ENCODE measurements around the gene C1orf87. TPM values are rescaled to one million over a fixed set of nuclear protein-coding genes. Genes with fewer than 3 reads are reported as not detected.

Gene C1orf87
- total RNA-seq, 1 donor = not detected

- TF ChIP-seq CTCF (IDR thresholded peaks at IDR 0.05; ENCODE audit: insufficient read depth, low read length) = no peak
- no peak overlapping the region for H3K4me3 ChIP-seq (ENCODE audit: low read depth, low read length)
- no peak for DNase-seq (ENCODE audit: low read depth)
Observed at GRCh38 chr1:59945790-59946189, 127.8 kb downstream of the C1orf87 start.

Small RNAs within 50 kb of the gene (small RNA-seq; reads per million reads assigned to genes)
- gene RN7SL475P = not detected

Other genes with a start within 250 kb of the C1orf87 start
- gene CYP2J2, start 147.0 kb downstream of the C1orf87 start, total RNA-seq (ENCODE audit: low replicate concordance) = 0.09 TPM in 1 of 2 replicates, not detected in the other